Ovary (tissue), 9 donors: ENCODE measurements around the gene RYR2. TPM values are rescaled to one million over a fixed set of nuclear protein-coding genes. Genes with fewer than 3 reads are reported as not detected.

ENCODE experiments used
- DNase-seq, 5 donors: peaks; one replicate each; pipeline ENCODE4 v3.0.0-alpha.2; 2019 to 2020
- H3K27ac ChIP-seq, 2 donors: fragments of 200-600 bp; one replicate each; pipeline versions ENCODE4 v1.5.1 to v1.8.0; 2019 to 2022
- H3K27me3 ChIP-seq: fragments of 200-600 bp; one replicate; pipeline ENCODE4 v1.8.0; 2022
- H3K36me3 ChIP-seq: fragments of 200-600 bp; sonication (generic); one replicate; pipeline ENCODE4 v1.5.1; 2019
- H3K4me1 ChIP-seq: one replicate; pipeline ENCODE4 v1.8.1; 2013; ENCODE audit warnings: mild to moderate bottlenecking, moderate library complexity; ENCODE audit not compliant: insufficient read depth
- H3K4me3 ChIP-seq: fragments of 200-600 bp; sonication (generic); one replicate; pipeline ENCODE4 v1.5.1; 2017
- H3K9me3 ChIP-seq, 2 donors: fragments of 200-600 bp in 1 of 2; sonication (generic) in 1 of 2; one replicate each; pipeline versions ENCODE4 v1.5.1 to v1.8.1; 2013 to 2019; ENCODE audit warnings: mild to moderate bottlenecking in 1 of 2, moderate library complexity in 1 of 2
- CTCF ChIP-seq, 3 donors: fragments of 450-650 bp in 2 of 3; fragments of 200-600 bp in 1 of 3; IDR thresholded peaks; one replicate each; pipeline versions ENCODE4 v1.5.1 to v1.8.0; 2016 to 2022; ENCODE audit warnings: antibody characterized with exemption in 3 of 3, mild to moderate bottlenecking in 1 of 3
- EP300 ChIP-seq: sonication (generic); formaldehyde crosslinking; IDR thresholded peaks from one replicate; pipeline ENCODE4 v1.6.1; 2017; ENCODE audit warnings: antibody characterized with exemption
- POLR2A ChIP-seq: fragments of 450-650 bp; IDR thresholded peaks from one replicate; pipeline ENCODE4 v1.6.1; 2017; ENCODE audit warnings: antibody characterized with exemption, mild to moderate bottlenecking, moderate library complexity
- WGBS, 3 donors: extraction: QIAGEN DNeasy Blood & Tissue Kit in 1 of 3; methylation state at CpG; one replicate each; pipeline versions ENCODE4 v1.1.5 to v1.1.7; 2013 to 2017; 5-methylcytosine and 5-hydroxymethylcytosine counted together
- intact Hi-C, 4 donors: fragments of 100-400 bp; cut with DNase I; formaldehyde crosslinking; loops; one replicate each; pipeline versions ENCODE4 v1.11.0 to v1.15.1; 2022 to 2023
- polyA plus RNA-seq, 2 donors: library from polyadenylated mRNA; stranded (reverse); fragments of 200-250 nt in 1 of 2; fragments of 350-450 nt in 1 of 2; fragmentation: Illumina TruSeq in 1 of 2; extraction: RNeasy Lipid Tissue Mini Kit (QIAGEN cat#74804) in 1 of 2; gene quantifications; one replicate each; pipeline ENCODE4 v1.2.3, GENCODE V29; 2013 to 2014
- total RNA-seq, 7 donors: library from RNA; depleted of rRNA in 2 of 7; stranded (reverse); fragments of >200 nt in 2 of 7; fragmentation: NEBNext Ultra II Directional in 3 of 7; extraction: Animal tissue kit (Norgen Biotek cat#: 25700) in 3 of 7; gene quantifications; one replicate each; pipeline versions ENCODE4 v1.1.0 to v1.2.4, GENCODE V29; 2016 to 2023
- donor health status: DM: no; HTN: no; CAD: no; lungs with moderate emphysema.
- donor health status: DM: no; HTN: no; CAD: no.
- donor health status: Bipolar disorder and iron deficiency.
- donor health status: DM: yes; HTN: yes; CAD: no.
- donor health status: DM: no; HTN: no; CAD: no.
- donor health status: DM: yes; HTN: yes; CAD: no.

Gene RYR2
- total and polyA plus RNA-seq, 9 donors, result 3.0 to 13.8 (median 5.4) TPM

- H3K4me3 ChIP-seq, result no peak overlapping the region
- H3K27me3 ChIP-seq, result no peaks in the 10 kb centered on the region
- no peaks in the 10 kb centered on the region for H3K36me3 ChIP-seq
- DNase-seq, result no peak
- no peaks in the 10 kb centered on the region for H3K9me3 ChIP-seq
- no peak overlapping the region for H3K27ac ChIP-seq
- WGBS, 3 donors, result 94 to 95% (median 94%) methylated on average over 5 of the region's 5 CpGs
- H3K4me1 ChIP-seq, result peaks cover 4% of the 10 kb centered on the region
- no peak for TF ChIP-seq EP300
- no peak for TF ChIP-seq CTCF (IDR thresholded peaks at IDR 0.05)
- TF ChIP-seq POLR2A, result no peak
- intact Hi-C loops, result loop anchor here in 2 of 4 donors (5.0 to 10.0 kb wide), 2 partner anchors 342 to 345 kb away; partner anchors contain the start of gene RYR2 (in 2 of the 2)
These were observed 345.1 kb downstream of the RYR2 start for GRCh38 chr1:237387144-237387505.

- no peak overlapping the region for H3K4me3 ChIP-seq
- no peaks in the 10 kb centered on the region for H3K36me3 ChIP-seq
- H3K27me3 ChIP-seq, result no peaks in the 10 kb centered on the region
- TF ChIP-seq POLR2A, result no peak
- no peak for TF ChIP-seq EP300
- TF ChIP-seq CTCF (IDR thresholded peaks at IDR 0.05), result no peak
- 24 to 44% (median 28%) methylated on average over 3 of the region's 3 CpGs for WGBS, 3 donors
- no peak overlapping the region for H3K27ac ChIP-seq
- intact Hi-C loops, result no loop called here
- H3K9me3 ChIP-seq, result no peaks in the 10 kb centered on the region
- no peak for DNase-seq
- H3K4me1 ChIP-seq, result peaks cover 1% of the 10 kb centered on the region
These were observed 348.8 kb downstream of the RYR2 start for GRCh38 chr1:237390823-237391222.

- Histone ChIP-seq H3K4me1 (no peaks in the 10 kb centered on the region), H3K9me3 (no peaks in the 10 kb centered on the region), H3K27me3 (no peaks in the 10 kb centered on the region), H3K4me3 (no peak overlapping the region), H3K36me3 (no peaks in the 10 kb centered on the region), H3K27ac (no peak overlapping the region)
- TF ChIP-seq CTCF (IDR thresholded peaks at IDR 0.05), result no peak
- TF ChIP-seq EP300, result no peak
- no peak for TF ChIP-seq POLR2A
- intact Hi-C loops, result no loop called here
- no peak for DNase-seq
- WGBS, 3 donors, result 67 to 68% (median 68%) methylated on average over 3 of the region's 3 CpGs
These were observed 351.6 kb downstream of the RYR2 start for GRCh38 chr1:237393632-237394031.

- Histone ChIP-seq H3K9me3 (no peaks in the 10 kb centered on the region), H3K4me3 (no peak overlapping the region), H3K27ac (no peak overlapping the region), H3K27me3 (no peaks in the 10 kb centered on the region), H3K36me3 (no peaks in the 10 kb centered on the region), H3K4me1 (no peaks in the 10 kb centered on the region)
- DNase-seq, result no peak
- intact Hi-C loops, result no loop called here
- TF ChIP-seq CTCF (IDR thresholded peaks at IDR 0.05), result no peak
- TF ChIP-seq EP300, result no peak
- TF ChIP-seq POLR2A, result no peak
- 85 to 96% (median 91%) methylated on average over 2 of the region's 2 CpGs for WGBS, 3 donors
These were observed 352.3 kb downstream of the RYR2 start for GRCh38 chr1:237394281-237394680.
